ENCODE data around the gene CCDC68.
"Not testable (repeated sequence)": the region's sequence is repeated elsewhere in the genome, so short reads cannot be mapped to it uniquely, and the experiment has no call there.

Gene CCDC68, protein sequence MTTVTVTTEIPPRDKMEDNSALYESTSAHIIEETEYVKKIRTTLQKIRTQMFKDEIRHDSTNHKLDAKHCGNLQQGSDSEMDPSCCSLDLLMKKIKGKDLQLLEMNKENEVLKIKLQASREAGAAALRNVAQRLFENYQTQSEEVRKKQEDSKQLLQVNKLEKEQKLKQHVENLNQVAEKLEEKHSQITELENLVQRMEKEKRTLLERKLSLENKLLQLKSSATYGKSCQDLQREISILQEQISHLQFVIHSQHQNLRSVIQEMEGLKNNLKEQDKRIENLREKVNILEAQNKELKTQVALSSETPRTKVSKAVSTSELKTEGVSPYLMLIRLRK

DNA sequence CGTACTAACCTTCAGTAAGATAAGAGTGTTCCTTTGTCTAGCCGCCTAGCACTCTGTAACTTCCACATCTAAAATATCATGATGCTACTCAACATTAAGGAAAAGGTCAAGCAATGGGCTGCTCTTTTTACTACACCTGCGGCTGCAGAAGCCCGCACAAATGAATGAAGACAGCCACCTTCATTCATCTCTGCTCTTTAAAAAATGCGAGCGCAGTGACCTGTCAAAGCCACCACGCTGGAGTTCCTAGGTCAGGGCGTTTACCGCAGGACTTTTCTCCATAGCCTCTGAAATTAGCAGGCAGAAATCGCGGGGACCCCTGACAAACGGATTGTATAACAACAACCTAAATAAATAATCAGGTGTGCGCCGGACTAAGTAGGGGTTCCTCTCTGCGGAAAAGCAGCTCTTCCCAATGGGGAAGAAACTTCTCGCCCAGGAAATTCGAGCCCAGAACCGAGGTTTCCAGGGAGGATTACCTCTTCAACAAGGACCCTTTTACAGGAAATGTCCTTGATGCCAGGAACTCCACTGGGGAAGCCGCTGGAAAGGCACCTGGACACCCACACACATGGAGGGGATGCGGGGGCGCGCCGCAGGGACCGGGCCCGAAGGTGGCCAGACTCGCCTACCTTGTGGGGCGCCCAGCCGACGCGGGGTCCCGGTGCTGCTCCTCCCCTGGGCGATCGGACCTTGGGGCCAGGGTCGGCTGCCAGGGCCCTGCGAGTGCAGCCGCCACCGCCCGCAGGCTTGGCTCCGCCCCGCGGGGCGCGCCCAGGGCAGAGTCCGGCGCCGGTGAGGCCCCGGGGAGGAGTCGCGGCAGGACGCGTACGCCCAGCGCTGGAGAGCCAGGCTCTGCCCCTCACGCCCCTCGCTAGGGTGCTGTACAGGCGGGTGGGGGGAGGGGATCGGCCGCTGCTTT is at the start of gene CCDC68:
Gene CCDC68, minus strand, starts transcription at position 758 of the 922 bp plus-strand sequence. CDS start 16,670 bp downstream, outside the sequence.
- no peak for DNase-seq

DNA sequence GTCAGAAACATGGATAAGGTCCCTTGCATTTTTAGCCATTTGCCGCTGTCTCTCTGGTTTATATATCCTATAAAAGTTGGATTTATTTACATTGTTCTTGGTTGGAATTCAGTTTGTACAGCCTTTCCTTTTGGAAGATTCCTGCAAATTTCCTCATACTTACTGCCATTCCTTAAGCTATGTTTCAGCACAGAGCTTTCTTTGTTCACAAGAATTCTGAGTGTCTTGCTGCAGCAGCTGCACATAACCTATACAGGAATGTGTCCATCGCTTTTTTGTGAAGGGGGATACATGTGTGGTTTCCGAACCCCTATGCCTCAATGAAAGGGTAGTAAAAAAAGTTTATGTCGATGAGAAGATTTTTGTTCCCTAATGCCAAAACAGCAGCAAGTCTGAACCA is 48.3 kb upstream of the CCDC68 start:
- DNase-seq: no peak

DNA sequence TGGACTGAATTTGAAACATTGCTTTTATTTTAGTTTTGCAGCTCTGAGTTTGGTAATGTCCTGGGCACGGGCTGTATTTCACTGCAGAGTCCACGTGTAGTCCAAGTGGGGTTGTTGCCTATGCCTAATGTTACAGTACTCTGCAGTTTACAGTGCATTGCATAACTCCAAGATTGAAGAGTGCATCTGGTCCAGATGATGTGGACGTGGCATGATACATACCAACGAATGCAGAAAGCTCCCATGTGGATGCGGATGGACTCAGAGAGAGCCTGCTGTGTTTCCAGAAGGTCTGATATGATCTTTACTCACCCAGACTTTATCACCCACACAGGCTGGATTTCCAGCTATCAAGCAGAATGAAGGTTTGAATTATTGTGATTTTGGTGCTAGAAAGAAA is 44.4 kb upstream of the CCDC68 start:
- DNase-seq: no peak

DNA sequence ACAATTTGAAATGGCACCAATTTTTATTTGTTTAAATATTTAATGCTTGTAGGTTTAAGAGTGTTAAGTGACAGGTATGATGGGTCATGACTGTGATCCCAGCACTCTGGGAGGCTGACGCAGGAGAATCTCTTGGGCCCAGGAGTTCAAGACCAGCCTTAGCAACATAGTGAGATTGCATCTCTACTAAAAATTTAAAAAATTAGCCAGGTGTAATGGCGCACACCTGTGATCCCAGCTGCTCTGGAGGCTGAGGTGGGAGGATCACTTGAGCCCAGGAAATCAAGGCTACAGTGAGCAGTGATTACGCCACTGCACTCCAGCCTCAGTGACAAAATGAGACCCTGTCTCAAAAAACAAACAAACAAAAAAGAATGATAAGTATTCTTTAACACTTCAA is 43.0 kb upstream of the CCDC68 start:
- no peak for DNase-seq

DNA sequence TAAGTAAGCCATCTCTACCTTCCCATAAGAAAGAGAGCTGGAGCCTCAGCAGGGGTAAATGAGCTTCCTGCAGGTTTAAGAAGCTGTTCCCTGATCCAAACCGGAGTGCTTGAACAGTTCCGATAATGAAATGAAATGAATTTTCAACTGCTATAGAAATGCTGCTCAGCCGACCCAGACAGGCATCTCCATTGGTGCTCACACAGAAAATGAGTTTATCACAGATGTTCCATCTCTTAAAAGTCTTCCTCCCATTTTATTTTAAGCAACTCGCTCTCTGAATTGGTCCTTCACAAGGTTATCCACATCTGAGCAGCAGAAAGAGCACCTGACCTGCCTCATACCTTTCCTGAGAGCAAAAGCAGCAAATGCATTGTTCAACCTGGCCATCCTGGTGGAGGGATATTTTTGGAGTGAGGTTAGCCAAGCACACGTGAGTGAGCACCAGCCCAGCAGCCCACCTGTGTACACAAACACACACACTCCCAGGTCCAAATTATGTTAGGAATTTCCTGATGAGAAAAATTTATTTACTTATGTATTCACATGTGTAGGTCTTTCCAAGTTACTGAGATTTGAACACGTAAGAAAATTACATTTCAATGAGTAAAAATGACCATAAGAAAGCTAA is 42.2 kb upstream of the CCDC68 start:
- no peak for DNase-seq

DNA sequence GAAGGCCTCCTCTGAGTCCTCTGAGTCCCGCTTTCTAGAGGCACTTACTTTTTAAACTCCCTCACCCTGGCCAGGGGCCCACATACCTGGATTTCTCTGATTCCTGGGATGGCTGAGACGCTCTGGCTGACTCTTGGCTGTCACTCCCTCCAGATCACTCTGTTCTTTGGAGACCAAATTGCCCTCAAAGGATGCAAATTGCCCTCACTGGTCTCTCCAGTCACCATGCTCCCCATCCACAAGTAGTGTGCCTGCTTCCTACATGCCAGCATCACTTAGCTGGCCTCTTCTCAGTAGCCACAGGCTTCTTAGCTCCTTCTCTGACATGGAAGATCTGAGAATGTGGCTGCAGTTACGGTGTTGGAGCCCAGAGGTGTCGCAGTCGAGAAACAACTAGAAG is 41.3 kb upstream of the CCDC68 start:
- DNase-seq: no peak

DNA sequence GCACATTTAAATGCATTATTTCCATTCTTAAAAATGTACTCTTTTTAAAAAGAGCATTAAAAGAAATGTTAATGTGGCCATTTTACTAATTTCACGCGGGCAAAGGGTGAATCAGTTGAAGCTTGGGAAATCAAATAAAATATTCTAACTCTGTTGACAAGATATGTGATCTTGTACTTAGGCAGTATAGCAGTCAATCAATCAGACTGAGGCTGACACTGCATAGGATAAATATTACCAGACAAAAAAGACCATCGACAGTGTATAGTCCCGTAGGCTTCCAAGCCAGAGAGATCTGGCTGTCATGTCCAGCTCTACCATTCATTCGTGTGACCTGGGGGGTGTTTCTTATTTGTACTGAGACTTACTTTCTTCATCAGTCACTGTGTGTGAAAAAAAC is 39.8 kb upstream of the CCDC68 start:
- no peak for DNase-seq

DNA sequence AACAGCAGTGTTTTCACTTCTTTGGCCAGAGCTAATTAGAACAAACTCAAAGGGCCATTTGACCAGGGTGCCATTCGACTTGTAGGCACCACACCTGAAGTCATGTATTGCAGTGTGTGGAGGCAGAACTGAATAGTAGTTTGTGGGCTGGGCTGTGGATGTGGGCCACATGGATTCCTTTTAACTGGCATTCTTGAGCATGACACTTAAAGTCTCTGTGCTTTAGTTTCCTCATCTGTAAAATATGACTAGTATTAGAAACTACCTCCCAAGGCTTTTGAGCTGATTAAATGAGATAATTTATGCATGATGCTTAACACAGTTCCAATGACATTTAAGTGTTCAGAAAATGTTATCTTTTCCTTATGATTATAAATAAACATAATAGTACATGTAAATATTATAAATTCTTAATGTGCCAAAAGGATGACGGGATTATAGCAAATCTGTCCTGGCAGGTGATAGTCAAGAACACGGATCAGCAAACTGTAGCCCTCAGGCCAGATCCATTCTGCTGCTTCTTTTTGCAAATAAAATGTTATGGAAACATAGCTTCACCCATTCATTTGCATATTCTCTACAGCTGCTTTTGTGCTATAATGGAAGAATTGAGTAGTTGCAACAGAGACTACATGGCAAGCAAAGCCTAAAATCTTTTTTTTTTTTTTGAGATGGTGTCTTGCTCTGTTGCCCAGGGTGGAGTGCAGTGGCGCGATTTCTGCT is 36.3 kb upstream of the CCDC68 start:
- DNase-seq: no peak

DNA sequence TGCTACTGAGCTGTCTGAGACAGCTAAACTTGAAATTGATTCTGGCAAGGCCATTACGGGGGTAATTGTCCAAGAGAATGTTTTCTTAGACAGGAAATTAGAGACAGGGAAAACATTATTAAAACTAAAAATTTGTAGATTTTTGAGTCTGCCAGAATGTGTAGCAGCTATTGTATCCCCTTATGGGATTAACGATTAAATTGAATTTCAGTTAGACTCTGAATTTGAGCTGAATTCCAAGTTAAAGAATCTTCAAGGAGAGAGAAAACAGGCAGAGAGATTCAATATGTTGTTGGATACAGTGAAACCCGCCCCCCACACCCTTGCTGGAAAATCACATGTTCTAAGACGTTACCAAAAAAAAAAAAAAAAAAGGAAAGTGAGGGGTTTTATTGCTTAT is 32.7 kb upstream of the CCDC68 start:
- no peak for DNase-seq

DNA sequence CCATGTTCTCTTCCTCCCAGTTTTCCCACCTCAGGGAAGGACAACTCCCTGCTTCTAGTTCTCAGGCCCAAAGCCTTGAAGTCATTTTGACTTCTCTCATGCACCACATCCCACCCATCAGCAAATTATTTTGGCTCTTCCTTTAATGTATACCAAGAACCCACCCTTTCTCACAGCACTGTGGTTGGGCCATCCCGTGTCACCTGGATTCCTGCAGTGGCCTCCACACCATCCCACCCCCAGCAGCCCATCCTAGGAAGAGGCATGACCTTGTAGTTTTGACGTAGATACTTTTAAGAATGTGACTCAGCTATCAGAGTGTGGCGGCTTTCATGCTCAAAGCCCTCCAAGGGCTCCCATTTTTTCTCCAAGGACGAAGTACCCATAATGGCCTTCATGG is 25.6 kb upstream of the CCDC68 start:
- DNase-seq: no peak

DNA sequence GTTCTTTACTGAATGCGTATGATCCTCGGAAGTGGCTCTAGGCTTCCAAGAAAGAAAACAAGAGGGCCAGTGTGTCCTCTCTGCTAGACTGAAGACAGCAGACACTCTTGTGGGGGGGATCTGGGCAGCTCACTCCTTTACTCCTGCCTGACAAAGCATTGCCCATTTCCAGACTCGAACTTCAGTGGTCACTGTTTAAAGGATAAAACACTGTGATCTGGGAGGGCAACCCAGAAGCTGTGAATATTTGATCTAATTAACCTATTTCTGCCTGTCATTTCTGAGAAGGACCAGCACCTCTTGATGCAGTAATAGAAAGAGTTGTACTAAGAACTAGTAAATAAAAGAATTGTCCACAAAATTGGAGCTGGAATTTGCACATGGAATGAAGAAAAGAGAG is 24.5 kb upstream of the CCDC68 start:
- DNase-seq: no peak

DNA sequence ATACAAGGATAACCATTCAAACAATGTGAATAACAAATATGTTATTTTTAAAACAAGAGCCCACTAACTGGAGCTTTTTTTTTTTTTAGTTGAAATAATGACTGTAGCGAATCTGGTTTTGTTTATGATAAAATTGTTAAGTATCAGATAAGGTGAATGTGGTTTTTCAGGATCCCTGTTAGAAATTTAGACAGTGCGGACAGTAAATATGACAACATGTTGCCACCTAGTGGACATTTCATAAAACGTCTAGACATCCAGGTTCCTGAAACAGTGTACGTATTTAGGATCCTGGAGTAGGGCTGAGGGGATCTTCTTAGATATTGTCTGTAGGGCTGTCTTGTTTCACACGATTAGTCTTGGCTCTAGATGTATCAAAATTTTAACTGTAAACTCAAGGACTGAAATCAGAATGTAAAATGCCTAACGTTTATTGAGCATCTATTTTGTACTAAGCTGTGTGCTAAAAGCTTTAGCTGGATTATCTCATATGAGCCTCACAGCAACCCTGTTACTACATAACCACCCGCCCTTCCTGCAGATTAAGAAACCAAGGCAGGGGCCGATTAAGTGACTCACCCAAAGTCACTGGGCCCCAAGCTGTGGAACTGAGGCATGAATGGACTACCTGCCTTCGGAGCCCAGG is 23.9 kb upstream of the CCDC68 start:
- no peak for DNase-seq

- no peak for DNase-seq
These were observed 21.8 kb upstream of the CCDC68 start for GRCh38 chr18:54981076-54981475.

DNA sequence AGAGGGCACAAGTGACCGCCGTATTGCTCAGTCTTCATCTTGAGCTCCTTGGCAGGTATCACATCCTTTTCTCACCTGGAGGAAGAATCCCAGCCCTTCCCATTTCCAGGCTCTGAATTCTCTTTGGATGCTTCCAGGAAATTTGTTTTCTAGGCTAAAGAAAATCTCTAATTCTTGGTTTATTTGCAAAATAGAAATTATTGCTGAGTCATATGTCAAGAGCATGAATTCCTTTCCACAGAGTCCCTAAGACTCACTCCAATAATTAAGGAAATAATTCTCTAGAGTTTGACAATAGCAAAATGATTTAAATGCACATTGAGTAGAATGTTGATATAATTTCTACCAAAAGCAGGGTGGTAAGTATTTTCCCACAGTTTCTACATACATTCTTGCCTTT is 16.3 kb upstream of the CCDC68 start:
- no peak for DNase-seq

- DNase-seq: no peak
These were observed 13.8 kb upstream of the CCDC68 start for GRCh38 chr18:54973046-54973445.

- DNase-seq: no peak
These were observed 9.5 kb upstream of the CCDC68 start for GRCh38 chr18:54968807-54969206.

DNA sequence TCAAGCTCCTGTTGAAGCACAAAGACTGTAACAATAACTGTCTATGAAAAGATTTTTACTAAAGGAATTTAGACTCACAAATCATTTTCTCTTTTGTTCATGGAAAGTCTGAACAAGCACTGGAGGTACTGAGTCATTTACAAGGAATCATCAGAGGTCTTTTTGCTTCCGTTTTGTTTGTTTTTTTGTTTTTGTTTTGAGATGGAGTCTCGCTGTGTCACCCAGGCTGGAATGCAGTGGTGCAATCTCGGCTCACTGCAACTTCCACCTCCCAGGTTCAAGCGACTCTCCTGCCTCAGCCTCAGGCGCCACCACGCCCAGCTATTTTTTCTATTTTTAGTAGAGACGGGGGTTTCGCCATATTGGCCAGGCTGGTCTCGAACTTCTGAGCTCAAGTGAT is 9.0 kb upstream of the CCDC68 start:
- not testable (repeated sequence) for DNase-seq

GRCh38 chr18:54967786-54968185 is 8.5 kb upstream of the CCDC68 start:
- no peak for DNase-seq

- DNase-seq: no peak
These were observed 5.5 kb upstream of the CCDC68 start for GRCh38 chr18:54964741-54965140.

- no peak for DNase-seq
These were observed 3.8 kb upstream of the CCDC68 start for GRCh38 chr18:54962919-54963645.

- DNase-seq: no peak
These were observed 2.6 kb upstream of the CCDC68 start for GRCh38 chr18:54961868-54962267.

- DNase-seq: no peak
These were observed 1.8 kb upstream of the CCDC68 start for GRCh38 chr18:54961016-54961423.

Data from NCI-H1436 treated with DMSO at 0.1 percent for 48 hours (cell line).